ENCODE measurements around the gene HAUS5.

- no peak for TF ChIP-seq CTCF (IDR thresholded peaks at IDR 0.05)
- no peak for TF ChIP-seq POLR2A (IDR thresholded peaks at IDR 0.05)
Measured at GRCh38 chr19:35661995-35662340, 49.4 kb downstream of the HAUS5 start.
